GM18909 (cell line): Measurements from ENCODE around the gene ANKH.
"Not testable (repeated sequence)": the region's sequence is repeated elsewhere in the genome, so short reads cannot be mapped to it uniquely, and the experiment has no call there.

Experiments
- ATAC-seq: cut with Tn5 transposase; IDR thresholded peaks from one replicate; pipeline ENCODE4 v1.9.1; 2021; ENCODE audit warnings: mild to moderate bottlenecking; ENCODE audit not compliant: unreplicated experiment, poor library complexity

ANKH gene

DNA sequence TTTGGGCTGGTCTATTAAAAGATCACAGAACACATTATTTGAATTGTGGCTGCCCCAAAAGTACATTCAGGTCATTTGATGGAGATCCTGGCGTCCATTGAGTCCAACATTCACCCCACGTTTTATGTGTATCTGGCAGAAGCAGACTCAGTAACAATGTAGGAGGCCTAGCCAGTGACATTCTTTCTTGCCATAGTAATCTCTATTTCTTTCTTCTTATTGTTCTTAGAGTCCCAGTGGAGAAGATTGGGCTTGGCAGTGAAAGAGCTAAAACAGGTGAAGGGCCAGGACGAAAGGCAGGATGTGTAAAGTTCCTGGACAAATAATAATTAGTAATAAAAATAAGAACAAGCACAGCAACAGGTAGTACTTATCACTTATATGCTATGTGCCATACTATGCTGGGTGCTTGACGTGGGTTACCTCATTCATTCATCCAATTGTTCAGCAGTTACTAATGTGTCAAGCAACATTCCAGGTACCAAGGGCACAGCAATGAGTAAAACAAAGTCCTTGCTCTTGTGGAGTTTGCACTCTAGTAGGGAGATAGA lies 12.6 kb upstream of the ANKH start:
- no peak for ATAC-seq

DNA sequence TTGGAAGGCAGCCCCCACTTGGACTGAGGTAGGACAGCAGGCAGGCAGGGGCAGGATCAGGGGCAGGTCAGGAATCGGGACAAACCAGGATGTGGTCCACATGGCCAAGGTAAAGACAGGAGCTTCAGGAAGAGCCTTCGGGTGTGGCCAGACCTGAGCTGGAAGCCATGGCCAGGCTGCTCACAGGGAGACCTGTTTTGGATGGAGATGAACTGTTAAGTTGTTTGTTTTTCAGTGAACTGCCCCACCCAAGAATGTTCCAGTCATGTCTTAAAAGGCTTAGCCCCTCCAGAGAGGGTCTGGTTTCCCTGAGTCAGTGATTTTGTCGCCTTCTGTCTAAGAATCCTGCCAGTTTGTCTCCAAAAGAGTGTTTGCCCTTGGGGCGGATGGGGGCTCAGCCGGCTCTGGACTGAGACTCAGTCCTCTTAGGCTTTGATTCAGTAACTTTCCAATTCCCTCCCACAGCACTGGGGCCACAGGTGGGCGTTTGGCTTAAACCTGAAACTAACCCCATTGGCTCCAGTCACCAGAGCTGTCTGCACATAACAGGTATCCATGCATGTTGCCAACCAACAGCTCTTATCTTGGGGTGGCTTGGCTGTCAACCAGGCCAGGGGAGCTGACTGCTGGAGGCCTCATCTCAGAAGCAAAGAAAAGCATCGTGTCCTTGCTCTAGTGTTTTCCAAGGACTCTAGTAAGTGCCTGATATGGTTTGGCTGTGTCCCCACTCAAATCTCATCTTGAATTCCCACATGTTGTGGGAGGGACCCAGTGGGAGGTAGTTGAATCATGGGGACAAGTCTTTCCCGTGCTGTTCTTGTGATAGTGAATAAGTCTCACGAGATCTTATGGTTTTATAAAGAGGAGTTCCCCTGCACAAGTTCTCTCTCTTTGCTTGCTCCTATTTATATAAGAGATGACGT lies 11.3 kb upstream of the ANKH start:
- no peak for ATAC-seq

DNA sequence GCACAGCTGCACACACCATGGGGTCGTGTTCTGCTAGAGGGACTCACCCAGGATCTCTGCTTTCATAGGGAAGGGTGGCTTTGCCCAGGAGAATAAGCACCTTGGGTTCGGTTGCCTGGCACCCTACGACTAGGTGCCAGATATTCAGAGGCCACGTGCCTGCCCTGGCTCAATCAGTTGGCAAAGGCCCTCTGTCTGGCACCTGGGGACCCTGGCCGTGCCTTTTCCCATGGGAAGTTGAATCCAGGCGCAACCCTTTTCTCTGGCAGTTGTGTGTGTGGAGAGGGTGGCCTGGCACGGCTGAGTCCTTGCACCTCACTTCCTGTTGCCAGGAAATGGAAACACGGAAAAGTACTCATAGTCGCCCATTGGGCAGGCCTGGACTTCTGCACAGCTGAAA lies 10.2 kb upstream of the ANKH start:
- ATAC-seq: no peak

DNA sequence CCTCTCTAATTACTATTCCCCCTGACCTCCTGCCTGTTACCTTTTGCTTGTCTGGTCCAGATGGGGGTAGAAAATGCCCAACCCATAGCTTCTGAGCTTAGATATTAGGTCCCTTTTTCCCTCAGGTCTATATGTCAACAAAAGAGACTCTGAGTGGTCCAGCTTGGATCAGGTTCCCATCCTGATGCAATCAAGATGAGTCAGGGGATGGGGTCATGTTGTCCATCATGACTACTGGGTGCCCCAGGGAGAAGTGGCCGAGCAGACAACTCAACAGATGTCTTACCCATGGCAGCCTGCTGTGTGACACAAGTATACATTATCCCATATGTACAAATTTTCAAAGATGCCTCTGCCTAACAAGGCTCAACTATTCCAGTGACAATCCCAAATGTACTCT lies 9.1 kb upstream of the ANKH start:
- ATAC-seq: no peak

DNA sequence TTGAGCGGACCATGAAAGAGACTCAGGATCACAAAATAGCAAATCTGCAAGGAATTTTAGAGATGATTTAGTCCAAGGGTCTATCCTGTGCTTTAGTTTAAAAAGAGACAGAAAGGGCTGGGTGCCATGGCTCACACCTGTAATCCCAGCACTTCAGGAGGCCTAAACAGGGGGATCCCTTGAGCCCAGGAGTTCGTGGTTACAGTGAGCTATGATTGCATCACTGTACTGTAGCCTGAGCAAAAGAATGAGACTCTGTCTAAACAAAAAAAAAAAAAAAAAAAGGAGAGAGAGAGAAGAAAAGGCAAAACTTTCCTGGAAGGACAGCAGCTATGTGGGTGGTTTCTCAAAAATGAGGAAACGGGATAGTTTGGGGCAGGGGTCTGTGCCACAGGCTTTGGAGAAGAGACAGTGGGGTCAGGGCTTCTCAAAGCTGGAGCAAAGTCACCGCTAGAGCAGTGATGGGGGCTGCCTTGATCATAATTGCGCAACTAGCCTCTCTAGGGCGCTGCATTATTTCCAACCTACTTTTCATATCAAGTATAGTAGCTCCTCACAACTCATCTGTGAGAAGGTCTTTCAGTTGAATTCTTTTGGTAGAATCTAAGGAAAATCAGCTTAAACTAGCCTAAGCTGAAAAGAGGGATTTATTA lies 8.5 kb upstream of the ANKH start:
- no peak for ATAC-seq

DNA sequence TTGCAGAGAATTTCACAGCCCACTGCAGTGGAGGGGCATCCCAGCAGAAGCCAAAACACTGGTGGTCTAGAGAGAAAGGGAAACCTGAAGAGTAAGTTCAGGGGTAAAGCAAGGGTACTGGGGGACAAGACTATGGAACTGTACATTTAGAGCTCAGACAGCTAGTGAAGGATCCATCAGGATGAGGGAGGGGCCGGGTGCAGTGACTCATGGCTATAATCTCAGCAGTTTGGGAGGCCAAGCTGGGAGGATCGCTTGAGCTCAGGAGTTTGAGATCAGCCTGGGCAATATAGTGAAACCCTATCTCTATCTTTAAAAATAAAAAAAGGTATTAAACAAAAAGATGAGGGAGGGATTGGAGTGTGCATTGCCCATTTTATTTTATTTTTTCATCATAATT lies 7.8 kb upstream of the ANKH start:
- ATAC-seq: no peak

DNA sequence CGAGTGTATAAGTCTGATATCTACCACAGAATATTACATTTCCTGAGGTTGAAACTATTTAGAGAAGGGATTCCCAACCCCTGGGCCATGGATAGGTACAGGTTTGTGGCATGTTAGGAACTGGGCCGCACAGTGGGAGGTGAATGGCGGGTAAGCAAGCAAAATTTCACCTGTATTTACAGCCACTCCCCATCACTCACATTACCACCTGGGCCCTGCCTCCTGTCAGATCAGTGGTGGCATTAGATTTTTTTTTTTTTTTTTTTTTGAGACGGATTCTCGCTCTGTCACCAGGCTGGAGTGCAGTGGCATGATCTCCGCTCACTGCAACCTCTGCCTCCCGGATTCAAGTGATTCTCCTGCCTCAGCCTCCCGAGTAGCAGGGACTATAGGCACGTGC lies 6.6 kb upstream of the ANKH start:
- not testable (repeated sequence) for ATAC-seq

DNA sequence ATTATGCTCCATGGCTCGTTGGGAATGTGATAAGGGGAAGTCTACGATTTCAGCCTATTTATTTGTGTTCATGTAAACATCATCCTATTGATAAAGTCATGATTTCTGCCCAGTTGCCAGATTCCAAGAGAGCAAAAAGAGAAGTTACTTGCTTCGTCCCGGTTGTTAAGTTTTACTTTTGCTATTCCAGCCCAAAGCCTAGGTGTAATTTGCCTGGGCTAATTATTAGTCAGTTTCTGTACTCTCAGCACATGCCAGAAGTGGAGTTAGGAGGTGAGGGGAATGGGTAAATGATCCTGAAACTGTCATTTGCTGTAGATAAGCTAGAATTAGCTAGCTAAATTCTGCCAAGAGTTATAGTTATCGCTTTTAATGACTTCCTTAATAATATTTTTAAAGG lies 4.5 kb upstream of the ANKH start:
- ATAC-seq: no peak

DNA sequence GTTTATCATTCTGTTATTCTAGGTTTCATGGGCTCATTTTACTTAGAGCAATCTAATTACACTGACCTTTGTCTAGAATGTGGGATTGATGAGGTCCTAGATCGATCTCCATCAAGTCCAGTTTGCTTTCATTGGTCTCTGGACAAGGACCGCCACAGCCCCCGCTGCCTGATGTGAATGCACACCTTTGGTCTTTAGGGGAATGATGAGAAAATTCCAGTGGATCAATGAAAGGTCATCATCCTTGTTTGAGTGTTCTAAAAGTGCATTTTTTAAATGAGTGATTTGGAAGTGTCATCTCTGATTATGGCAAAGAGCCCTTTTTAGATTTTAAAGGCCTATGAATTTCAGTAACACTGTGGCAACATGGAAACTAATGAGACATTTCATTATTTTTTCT lies 2.2 kb upstream of the ANKH start:
- ATAC-seq: no peak

DNA sequence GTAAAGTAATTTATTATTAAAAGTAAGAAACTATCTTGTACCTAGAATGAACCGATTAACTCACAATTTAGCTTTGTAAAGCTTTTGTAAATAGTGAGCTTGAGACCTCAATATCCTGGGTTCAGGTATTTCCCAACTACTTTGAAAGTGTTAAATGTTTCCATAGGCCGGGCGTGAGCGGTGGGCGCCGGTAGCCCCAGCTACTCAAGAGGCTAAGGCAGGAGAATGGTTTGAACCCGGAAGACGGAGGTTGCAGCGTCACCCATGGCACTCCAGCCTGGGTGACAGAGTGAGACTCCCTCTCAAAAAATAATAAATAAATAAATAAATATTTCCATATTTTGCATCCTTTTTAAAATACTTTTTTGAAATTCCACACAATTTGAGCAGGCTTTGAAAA lies 1.5 kb upstream of the ANKH start:
- no peak for ATAC-seq

DNA sequence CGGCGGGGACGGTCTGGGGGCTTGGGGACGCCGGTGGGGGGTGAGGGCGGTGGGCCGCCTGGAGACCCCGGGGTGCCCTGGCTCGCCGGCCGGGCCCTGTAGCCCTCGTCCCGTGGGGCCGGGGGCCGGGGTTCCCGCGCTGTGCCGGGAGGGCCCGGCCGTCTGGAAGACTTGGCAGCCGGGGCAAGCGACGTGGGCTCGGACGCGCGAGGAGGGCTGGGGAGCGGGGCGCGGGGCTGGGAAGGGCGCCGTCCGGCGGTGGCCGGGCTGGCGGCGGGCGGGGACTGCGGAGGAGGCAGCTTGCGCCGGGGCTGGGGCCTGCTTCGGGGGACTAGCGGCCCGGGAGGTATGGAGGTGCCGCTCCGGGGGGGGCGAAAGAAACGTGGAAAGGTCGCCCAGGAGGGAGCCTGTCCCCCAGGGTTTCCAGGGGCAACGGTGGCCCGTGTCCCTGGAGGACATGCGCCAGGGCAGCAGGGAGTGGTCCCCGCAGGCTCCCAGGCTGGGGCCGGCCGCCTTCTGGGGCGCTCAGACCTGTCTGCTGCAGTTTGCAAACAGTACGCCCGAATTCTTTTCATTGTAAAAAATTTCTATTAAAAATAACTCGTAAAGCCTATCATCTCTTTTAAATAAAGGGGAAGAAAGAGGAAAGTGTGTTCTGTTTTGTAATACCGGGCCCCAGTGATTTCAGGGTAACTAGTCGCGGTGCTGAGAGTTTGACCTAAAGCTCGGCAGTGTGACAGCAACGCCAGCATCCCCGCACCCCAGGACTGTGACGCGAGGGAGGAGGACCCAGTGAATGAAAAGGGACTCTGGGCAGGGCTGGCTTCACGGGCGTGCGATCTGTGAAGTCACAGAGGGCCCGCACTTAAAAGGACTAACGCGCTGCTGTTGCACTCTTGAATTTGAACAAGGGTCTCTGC lies 752 bp upstream of the ANKH start:
- ATAC-seq: peak; percentile 41

DNA sequence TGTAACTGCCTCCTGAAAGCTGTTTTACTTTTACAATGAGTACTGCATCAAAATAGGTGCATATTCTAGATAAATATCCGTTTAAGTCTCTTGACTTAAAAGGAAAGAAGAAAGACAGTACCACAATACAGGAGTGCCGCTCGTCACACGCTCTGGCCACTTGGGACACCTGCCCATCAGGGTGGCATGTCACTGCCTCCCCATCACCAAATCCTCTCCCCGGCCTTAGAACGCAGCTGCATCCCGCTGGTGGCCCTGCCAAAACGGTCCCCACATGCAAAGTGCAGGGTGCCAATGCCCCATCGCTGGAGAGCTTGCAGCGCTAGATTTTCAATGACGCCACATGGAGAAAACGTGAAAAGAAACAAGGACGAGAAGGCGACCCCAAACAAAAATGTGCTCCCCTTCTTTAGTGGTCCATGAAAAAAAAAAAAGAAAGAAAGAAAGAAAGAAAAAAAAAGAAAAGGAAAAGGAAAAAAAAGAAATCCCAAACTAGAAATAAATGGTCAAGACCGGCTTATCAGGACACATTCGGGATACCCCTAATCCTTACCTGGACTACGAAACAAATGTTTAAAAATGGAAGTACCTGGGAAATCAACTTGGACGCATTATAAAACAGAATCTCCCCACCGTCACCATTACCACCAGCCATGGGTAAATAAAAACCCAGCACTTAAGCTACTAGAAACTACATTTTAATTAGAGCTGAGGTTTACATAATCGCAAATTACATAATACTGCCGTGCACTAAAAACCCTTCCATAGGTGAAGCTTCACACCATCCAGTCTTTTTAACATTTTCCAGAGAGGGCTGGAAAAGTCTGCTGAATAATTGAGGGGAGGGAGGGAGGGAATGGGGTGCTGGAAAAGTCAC lies 1.0 kb downstream of the ANKH start:
- ATAC-seq: peak; percentile 30

DNA sequence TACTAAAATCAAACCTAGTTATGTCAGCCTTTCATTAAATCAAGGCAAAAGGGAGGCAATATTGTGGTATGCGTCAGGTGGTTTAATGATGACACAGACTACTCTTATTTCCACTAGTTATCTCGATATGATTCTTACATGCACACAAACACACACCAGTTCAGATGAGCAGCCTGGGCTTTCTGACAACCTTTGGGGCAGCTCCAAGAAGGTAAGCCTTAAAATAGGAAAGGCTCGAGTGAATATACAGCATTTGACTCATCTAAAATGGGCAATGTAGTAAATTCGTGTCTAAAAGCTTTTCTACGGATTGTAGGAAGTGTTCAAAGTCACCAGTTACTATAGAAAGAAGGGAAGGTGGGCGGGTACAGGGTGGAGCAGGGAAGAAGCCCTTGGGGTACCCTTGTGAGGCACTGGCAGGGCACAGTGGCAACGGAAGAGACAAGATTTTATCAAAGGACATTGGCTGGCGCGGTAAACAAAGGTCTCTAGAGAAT lies 1.9 kb downstream of the ANKH start:
- no peak for ATAC-seq

DNA sequence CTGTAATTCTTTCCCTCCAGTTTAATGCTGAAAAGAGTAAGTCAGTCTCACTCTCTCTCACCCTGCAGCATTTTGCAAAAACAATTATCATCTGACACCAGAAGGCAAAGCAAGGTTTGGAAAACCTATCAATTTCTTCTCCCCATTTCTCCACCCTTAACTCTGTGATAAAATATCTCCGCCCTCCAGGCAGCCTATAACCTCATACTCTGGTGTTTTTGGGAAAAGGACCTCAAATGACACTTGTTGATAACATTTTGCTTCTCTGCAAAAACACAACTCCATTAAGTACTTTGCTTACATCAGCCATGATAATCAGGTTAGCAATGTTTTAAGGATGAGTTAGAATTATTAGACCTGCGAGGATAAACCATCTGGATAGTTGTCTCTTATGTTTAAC lies 2.3 kb downstream of the ANKH start:
- ATAC-seq: no peak

DNA sequence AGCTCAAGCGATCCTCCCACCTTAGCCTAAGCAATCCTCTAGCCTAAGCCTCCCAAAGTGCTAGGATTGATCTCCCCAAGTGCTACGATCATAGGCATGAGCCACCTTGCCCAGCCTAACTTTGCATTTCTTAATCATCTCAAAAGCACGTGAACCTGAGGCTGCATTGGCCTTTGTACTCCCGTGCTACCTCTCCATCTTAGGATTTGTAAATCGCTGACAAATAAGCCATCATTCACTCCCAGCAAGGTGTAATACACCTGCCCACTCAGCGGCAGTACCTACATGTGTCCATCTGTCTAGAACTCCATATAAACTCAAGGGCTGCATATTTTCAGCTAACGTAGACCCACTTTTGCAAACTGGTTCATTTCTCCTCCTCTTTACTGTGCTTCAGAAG lies 2.8 kb downstream of the ANKH start:
- no peak for ATAC-seq

DNA sequence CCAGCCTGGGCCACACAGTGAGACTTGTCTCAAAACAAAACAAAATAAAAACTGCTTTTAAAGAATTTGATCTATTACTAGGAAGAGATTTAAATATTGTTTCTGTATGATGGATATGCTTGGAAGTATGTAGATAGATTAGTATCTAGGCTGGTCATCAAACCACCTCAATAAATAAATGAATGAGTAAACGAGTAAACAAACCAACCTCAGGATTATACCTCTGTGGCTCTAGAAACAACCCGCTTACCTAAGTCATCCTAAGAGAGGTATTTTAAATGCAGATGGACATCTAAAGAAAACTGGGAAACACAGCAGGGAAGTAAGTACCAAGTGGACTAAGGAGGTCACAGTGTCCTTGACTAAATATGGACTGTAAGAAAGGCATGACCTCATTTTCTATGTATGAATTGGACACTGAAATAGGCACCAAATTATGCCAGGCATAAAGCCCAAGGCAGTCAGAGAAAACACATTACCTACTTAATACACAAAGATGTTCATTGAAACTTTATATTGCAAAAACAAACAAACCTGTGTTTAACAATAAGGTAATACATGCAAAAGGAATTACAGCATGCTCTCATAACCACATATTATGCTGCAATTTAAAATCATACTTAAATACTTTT lies 7.3 kb downstream of the ANKH start:
- no peak for ATAC-seq

DNA sequence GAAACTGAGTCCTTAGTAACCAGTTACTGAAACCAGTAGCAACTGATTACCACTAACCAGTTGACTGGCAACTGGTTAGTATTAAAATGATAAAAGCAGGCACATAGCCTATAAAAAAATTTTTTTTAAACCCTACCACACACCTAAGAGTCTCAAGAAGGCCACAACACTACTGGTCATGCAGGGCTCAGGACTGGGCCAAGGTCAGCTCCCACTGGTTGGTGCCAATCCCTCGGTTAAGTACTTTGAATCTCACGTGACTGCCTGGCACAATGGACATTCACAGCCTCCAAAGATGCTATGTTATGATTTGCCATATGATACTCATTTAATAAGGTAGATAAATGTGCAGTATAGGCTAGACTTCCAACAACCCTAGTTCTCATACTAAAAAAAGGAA lies 8.5 kb downstream of the ANKH start:
- no peak for ATAC-seq

DNA sequence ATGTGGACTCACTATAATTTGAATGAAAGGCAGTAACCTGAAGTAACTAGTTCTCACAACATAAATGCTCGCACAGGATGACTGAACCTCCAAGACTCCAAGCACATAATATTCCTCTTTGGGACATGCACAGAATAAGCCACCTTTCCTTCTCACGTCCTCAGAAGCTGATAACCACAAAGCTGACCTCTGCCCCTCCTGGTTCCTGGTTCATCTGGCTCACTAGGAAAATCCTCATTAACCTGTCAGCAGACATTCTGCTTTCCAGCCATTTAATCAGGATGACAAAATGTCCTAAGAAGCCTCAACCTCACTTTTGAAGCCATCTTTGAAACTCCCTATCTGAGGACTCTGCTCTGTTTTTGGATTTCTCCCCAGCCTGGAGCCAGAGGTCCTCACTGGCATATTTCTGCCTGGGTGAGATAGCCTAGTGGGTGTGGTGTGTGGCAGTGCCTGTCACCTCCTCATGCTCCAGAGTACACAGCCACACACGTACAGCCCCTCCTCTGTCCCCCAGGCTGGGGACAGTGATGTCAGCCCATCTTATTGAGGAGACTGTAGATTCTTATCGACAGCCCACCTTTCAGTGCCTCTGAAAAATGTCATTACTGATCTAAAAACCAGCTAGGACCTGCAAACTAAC lies 10.3 kb downstream of the ANKH start:
- ATAC-seq: no peak

DNA sequence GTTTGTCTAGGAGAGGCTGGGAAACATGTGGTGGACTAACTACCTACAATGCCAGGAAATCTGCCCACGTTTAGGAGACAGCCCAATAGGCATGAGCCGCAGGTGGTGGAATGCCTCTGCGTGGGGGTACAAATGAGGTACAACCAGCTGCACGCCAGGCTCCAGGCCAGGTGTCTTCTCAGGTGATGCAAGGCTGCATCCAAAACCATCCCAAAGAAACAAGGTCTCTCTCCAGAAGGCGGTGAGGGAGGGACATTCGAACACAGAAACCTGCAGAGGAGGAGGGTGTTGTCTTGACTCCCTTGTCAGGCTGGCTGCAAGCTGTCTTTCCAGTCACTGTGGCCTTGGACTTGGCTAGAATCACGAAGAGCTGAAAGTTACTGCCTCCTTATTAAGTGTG lies 11.6 kb downstream of the ANKH start:
- ATAC-seq: no peak
